ENCODE measurements around the gene IKBKE.

The IKBKE gene

DNA sequence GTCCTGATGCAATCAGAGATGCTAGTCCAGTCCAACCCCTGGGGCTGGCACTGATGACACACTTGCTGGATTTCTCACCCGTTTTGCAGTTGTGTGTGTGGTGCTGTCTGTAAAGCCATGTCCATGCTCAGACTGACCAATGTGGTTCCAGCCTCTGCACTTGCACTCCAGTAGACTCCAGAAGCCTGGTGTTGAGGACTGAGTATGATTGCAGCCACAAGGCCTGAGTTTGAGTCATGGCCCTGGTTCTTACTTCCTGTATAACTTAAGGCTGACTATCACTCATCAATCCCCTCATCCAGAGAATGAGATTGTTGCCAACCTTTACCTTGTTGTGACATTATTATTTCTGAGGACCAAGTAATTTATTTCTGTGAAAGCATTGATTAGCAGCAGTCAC is 34.8 kb upstream of the IKBKE start:
- TF ChIP-seq, protein P1, sequence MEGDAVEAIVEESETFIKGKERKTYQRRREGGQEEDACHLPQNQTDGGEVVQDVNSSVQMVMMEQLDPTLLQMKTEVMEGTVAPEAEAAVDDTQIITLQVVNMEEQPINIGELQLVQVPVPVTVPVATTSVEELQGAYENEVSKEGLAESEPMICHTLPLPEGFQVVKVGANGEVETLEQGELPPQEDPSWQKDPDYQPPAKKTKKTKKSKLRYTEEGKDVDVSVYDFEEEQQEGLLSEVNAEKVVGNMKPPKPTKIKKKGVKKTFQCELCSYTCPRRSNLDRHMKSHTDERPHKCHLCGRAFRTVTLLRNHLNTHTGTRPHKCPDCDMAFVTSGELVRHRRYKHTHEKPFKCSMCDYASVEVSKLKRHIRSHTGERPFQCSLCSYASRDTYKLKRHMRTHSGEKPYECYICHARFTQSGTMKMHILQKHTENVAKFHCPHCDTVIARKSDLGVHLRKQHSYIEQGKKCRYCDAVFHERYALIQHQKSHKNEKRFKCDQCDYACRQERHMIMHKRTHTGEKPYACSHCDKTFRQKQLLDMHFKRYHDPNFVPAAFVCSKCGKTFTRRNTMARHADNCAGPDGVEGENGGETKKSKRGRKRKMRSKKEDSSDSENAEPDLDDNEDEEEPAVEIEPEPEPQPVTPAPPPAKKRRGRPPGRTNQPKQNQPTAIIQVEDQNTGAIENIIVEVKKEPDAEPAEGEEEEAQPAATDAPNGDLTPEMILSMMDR (IDR thresholded peaks at IDR 0.05; ENCODE audit: extremely low read depth, insufficient read depth, missing control alignments) = no peak
- in situ Hi-C loops (cut with MboI; ENCODE audit: low pct_unique_long_range_greater_than_20kb, low sequenced_read_pairs, unreplicated experiment) = no loop called here
- no peak for DNase-seq (ENCODE audit: low spot score)

- in situ Hi-C loops (cut with MboI; ENCODE audit: low pct_unique_long_range_greater_than_20kb, low sequenced_read_pairs, unreplicated experiment) = no loop called here
- TF ChIP-seq, protein P1 (IDR thresholded peaks at IDR 0.05; ENCODE audit: extremely low read depth, insufficient read depth, missing control alignments) = no peak
- DNase-seq (ENCODE audit: low spot score) = no peak
Measured at GRCh38 chr1:206438554-206438953, 31.7 kb upstream of the IKBKE start.

GRCh38 chr1:206439205-206439604 is 31.1 kb upstream of the IKBKE start:
- TF ChIP-seq, protein P1 (IDR thresholded peaks at IDR 0.05; ENCODE audit: extremely low read depth, insufficient read depth, missing control alignments) = no peak
- in situ Hi-C loops (cut with MboI; ENCODE audit: low pct_unique_long_range_greater_than_20kb, low sequenced_read_pairs, unreplicated experiment) = no loop called here

DNA sequence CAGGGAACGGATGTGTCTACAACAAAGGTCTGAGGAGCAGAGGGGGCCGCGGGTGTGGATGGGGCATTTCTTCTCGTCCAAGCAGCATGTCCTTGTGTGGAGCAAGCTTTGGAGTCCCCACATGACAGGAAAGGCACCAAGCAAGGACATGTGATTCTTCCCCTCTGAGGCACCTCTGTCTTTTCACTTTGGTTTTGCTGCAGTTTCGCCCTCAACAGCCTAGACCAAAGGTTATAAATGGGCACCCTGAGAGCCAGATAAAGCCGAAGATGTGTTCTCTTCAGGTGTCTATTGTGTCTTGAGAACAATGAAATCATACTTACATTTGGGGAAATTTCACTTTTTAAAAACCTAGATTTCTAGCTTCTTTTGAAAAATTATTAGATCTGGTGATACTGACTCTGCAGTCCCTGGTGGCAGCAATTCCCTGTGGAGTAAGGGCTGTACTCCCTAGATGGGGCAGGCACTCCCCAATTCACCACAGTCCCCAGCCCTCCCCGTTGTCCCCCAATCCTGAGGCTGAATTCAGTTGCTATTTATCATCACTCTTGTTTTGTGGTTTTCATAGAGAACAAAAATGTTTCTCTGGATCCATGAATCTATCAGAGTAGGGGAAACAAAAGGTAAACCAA is 28.8 kb upstream of the IKBKE start:
- DNase-seq (ENCODE audit: low spot score) = no peak
- in situ Hi-C loops (cut with MboI; ENCODE audit: low pct_unique_long_range_greater_than_20kb, low sequenced_read_pairs, unreplicated experiment) = no loop called here
- TF ChIP-seq, protein P1 (IDR thresholded peaks at IDR 0.05; ENCODE audit: extremely low read depth, insufficient read depth, missing control alignments) = no peak

More at GRCh38 chr1:206439205-206439604, 31.1 kb upstream of the IKBKE start:
- DNase-seq (ENCODE audit: low spot score) = no peak

GRCh38 chr1:206442101-206442500 is 28.2 kb upstream of the IKBKE start:
- DNase-seq (ENCODE audit: low spot score) = no peak
- TF ChIP-seq, protein P1 (IDR thresholded peaks at IDR 0.05; ENCODE audit: extremely low read depth, insufficient read depth, missing control alignments) = no peak
- in situ Hi-C loops (cut with MboI; ENCODE audit: low pct_unique_long_range_greater_than_20kb, low sequenced_read_pairs, unreplicated experiment) = no loop called here

DNA sequence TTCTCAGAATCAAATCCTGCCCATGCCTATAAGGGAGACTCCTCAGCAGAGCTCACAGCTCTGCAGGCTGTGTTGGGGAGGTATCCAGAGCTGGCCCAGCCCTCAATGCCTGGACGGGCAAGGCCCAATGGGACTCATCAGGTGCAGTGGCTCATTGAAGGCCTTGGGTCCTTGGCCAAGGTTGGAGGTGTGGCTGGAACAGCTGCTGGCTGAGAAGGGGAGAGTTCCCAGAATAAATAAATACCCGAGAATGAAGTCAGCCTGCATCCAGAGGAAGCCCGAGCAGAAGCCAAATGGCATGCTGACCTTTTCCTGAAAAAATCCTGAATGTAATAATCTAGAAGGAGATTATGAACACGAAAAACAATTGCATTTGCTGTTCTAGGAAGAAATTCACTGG is 25.2 kb upstream of the IKBKE start:
- TF ChIP-seq, protein P1 (IDR thresholded peaks at IDR 0.05; ENCODE audit: extremely low read depth, insufficient read depth, missing control alignments) = no peak
- in situ Hi-C loops (cut with MboI; ENCODE audit: low pct_unique_long_range_greater_than_20kb, low sequenced_read_pairs, unreplicated experiment) = no loop called here
- no peak for DNase-seq (ENCODE audit: low spot score)
